Keratinocyte (primary cell): Measurements from ENCODE around the gene EPHB6.

Source experiments
- CTCF ChIP-seq, 3 experiments: IDR thresholded peaks in 1 of 3; conservative IDR thresholded peaks in 1 of 3; optimal IDR thresholded peaks in 1 of 3; 2 replicates in 2 of 3; 3 replicates in 1 of 3; pipeline versions ENCODE3 to v1.5.1; 2011; ENCODE audit warnings: low read length in 3 of 3, mild to moderate bottlenecking in 3 of 3, moderate library complexity in 2 of 3, control low read depth in 1 of 3, inconsistent platforms in 1 of 3; ENCODE audit not compliant: insufficient read depth in 2 of 3; ENCODE audit errors: extremely low read depth in 1 of 3
- EZH2 ChIP-seq: IDR thresholded peaks from one replicate; pipeline ENCODE4 v1.6.1; 2012; ENCODE audit warnings: inconsistent platforms, mild to moderate bottlenecking, low read length, moderate library complexity

DNA sequence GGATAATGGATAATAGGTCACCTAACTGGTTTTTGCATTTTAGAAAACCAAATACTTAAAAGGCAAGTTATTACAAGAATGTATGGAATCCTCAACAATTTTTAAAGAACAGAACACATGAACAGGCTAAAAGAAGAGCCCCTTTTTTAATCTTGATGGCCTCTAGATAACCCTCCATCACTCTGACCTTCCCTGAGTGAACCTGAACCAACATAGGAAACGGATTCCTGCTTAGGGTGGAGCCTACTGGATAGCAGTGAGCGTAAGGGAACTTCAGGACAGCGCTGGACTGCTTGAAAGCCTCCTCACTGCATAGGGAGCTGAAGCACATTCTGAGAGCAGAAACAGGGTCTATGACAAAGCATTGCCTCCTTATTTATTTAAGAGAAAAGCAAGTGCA lies 58.2 kb downstream of the EPHB6 start:
- no peak for TF ChIP-seq CTCF (optimal IDR thresholded peaks at IDR 0.05 in 1 of 3, IDR thresholded peaks at IDR 0.05 in 1 of 3, conservative IDR thresholded peaks at IDR 0.05 in 1 of 3; ENCODE audit: extremely low read depth in 1 of 3, insufficient read depth in 2 of 3, low read length in 3 of 3)
- no peak for TF ChIP-seq EZH2
